Breast epithelium (tissue), 3 donors: Measurements from ENCODE around the gene NOL3.

ENCODE experiments used
- POLR2AphosphoS5 ChIP-seq, 3 donors: sonication (generic); formaldehyde crosslinking; IDR thresholded peaks; one replicate each; pipeline ENCODE4 v1.6.1; 2017; ENCODE audit warnings: antibody characterized with exemption in 3 of 3
- TF ChIP-seq, protein P1 (sequence below), 3 donors: fragments of 450-650 bp; IDR thresholded peaks; one replicate each; pipeline ENCODE4 v1.5.1; 2016 to 2017; ENCODE audit warnings: antibody characterized with exemption in 3 of 3, mild to moderate bottlenecking in 3 of 3, moderate library complexity in 3 of 3

GRCh38 chr16:67209565-67209964, 39.2 kb downstream of the NOL3 start:
- no peak for TF ChIP-seq POLR2AphosphoS5 (IDR thresholded peaks at IDR 0.05)
- TF ChIP-seq, protein P1, sequence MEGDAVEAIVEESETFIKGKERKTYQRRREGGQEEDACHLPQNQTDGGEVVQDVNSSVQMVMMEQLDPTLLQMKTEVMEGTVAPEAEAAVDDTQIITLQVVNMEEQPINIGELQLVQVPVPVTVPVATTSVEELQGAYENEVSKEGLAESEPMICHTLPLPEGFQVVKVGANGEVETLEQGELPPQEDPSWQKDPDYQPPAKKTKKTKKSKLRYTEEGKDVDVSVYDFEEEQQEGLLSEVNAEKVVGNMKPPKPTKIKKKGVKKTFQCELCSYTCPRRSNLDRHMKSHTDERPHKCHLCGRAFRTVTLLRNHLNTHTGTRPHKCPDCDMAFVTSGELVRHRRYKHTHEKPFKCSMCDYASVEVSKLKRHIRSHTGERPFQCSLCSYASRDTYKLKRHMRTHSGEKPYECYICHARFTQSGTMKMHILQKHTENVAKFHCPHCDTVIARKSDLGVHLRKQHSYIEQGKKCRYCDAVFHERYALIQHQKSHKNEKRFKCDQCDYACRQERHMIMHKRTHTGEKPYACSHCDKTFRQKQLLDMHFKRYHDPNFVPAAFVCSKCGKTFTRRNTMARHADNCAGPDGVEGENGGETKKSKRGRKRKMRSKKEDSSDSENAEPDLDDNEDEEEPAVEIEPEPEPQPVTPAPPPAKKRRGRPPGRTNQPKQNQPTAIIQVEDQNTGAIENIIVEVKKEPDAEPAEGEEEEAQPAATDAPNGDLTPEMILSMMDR (IDR thresholded peaks at IDR 0.05) = no peak
